ENCODE measurements around the gene MGARP. TPM values are rescaled to one million over a fixed set of nuclear protein-coding genes. Genes with fewer than 3 reads are reported as not detected.

MGARP gene
- polyA plus RNA-seq, 1 donor from 2014 or later = 1.3 TPM

GRCh38 chr4:139275281-139275735, 4.7 kb downstream of the MGARP start:
- H3K9ac ChIP-seq (ENCODE audit: low read length) = no peak overlapping the region
- no peaks in the 10 kb centered on the region for H4K20me1 ChIP-seq (ENCODE audit: insufficient read depth)
- H3K36me3 ChIP-seq (ENCODE audit: insufficient read depth, low read length) = no peaks in the 10 kb centered on the region
- no peak overlapping the region for H3K27ac ChIP-seq (ENCODE audit: low read length)
- no peak overlapping the region for H2AFZ ChIP-seq (ENCODE audit: low read depth, low read length)
- no peaks in the 10 kb centered on the region for H3K9me2 ChIP-seq (ENCODE audit: insufficient read depth, low read length)
- H3K4me3 ChIP-seq (ENCODE audit: low read length) = no peak overlapping the region
- TF ChIP-seq MXI1 (conservative IDR thresholded peaks at IDR 0.05; ENCODE audit: poor library complexity, severe bottlenecking) = no peak
- no peak for TF ChIP-seq SMC3 (conservative IDR thresholded peaks at IDR 0.05; ENCODE audit: poor library complexity)
- TF ChIP-seq TAF1 (IDR thresholded peaks at IDR 0.05; ENCODE audit: low read depth) = no peak
- no peak for TF ChIP-seq EP300 (conservative IDR thresholded peaks at IDR 0.05; ENCODE audit: poor library complexity, severe bottlenecking)
- TF ChIP-seq, protein P1, sequence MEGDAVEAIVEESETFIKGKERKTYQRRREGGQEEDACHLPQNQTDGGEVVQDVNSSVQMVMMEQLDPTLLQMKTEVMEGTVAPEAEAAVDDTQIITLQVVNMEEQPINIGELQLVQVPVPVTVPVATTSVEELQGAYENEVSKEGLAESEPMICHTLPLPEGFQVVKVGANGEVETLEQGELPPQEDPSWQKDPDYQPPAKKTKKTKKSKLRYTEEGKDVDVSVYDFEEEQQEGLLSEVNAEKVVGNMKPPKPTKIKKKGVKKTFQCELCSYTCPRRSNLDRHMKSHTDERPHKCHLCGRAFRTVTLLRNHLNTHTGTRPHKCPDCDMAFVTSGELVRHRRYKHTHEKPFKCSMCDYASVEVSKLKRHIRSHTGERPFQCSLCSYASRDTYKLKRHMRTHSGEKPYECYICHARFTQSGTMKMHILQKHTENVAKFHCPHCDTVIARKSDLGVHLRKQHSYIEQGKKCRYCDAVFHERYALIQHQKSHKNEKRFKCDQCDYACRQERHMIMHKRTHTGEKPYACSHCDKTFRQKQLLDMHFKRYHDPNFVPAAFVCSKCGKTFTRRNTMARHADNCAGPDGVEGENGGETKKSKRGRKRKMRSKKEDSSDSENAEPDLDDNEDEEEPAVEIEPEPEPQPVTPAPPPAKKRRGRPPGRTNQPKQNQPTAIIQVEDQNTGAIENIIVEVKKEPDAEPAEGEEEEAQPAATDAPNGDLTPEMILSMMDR (IDR thresholded peaks at IDR 0.05; ENCODE audit: poor library complexity, severe bottlenecking) = no peak
- no peak for TF ChIP-seq POLR2AphosphoS5 (IDR thresholded peaks at IDR 0.05)
- H3K79me2 ChIP-seq (replicated peaks; ENCODE audit: insufficient read depth, low read length) = no peaks in the 10 kb centered on the region
- no peak overlapping the region for H3K4me2 ChIP-seq (ENCODE audit: low read length)
- no peaks in the 10 kb centered on the region for H3F3A ChIP-seq (ENCODE audit: insufficient read depth, low read length, poor library complexity, severe bottlenecking)
- H3K27me3 ChIP-seq (ENCODE audit: insufficient read depth, low read depth, low read length) = peaks cover 31% of the 10 kb centered on the region
- no peaks in the 10 kb centered on the region for H3K9me3 ChIP-seq (ENCODE audit: low read length)

DNA sequence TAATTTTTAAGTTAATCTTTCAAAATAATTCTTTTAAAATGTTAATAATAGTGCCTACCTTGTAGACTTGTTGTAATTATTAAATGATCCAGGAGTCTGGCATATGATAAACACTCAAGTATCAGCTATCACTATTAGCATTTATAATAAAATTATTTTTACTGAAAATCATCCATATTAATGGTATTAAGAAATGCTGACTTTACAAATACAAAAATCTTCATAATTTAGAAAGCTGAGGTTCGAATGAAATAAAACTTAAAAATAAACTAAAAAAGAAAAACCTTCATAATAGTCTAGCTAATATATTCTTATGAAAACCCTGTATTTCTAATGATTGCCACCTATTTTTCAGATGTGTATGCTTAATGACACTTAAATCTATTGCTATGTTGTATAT, 5.2 kb downstream of the MGARP start:
- no peak overlapping the region for H3K9ac ChIP-seq (ENCODE audit: low read length)
- H3K9me2 ChIP-seq (ENCODE audit: insufficient read depth, low read length) = no peaks in the 10 kb centered on the region
- H3K4me2 ChIP-seq (ENCODE audit: low read length) = no peak overlapping the region
- H3K36me3 ChIP-seq (ENCODE audit: insufficient read depth, low read length) = no peaks in the 10 kb centered on the region
- H2AFZ ChIP-seq (ENCODE audit: low read depth, low read length) = no peak overlapping the region
- peaks cover 25% of the 10 kb centered on the region for H3K27me3 ChIP-seq (ENCODE audit: insufficient read depth, low read depth, low read length)
- TF ChIP-seq POLR2AphosphoS5 (IDR thresholded peaks at IDR 0.05) = no peak
- TF ChIP-seq REST (IDR thresholded peaks at IDR 0.05; ENCODE audit: borderline replicate concordance) = no peak
- TF ChIP-seq EP300 (conservative IDR thresholded peaks at IDR 0.05; ENCODE audit: poor library complexity, severe bottlenecking) = no peak
- no peak for TF ChIP-seq RAD21 (conservative IDR thresholded peaks at IDR 0.05)
- H4K20me1 ChIP-seq (ENCODE audit: insufficient read depth) = no peaks in the 10 kb centered on the region
- H3K9me3 ChIP-seq (ENCODE audit: low read length) = no peaks in the 10 kb centered on the region
- H3K79me2 ChIP-seq (replicated peaks; ENCODE audit: insufficient read depth, low read length) = no peaks in the 10 kb centered on the region
- H3K27ac ChIP-seq (ENCODE audit: low read length) = no peak overlapping the region
- no peaks in the 10 kb centered on the region for H3F3A ChIP-seq (ENCODE audit: insufficient read depth, low read length, poor library complexity, severe bottlenecking)
- no peak overlapping the region for H3K4me3 ChIP-seq (ENCODE audit: low read length)

- no peaks in the 10 kb centered on the region for H4K20me1 ChIP-seq (ENCODE audit: insufficient read depth)
- no peak overlapping the region for H3K4me3 ChIP-seq (ENCODE audit: low read length)
- H3K36me3 ChIP-seq (ENCODE audit: insufficient read depth, low read length) = no peaks in the 10 kb centered on the region
- H3K9ac ChIP-seq (ENCODE audit: low read length) = no peak overlapping the region
- no peak overlapping the region for H3K4me2 ChIP-seq (ENCODE audit: low read length)
- no peak for TF ChIP-seq POLR2AphosphoS5 (IDR thresholded peaks at IDR 0.05)
- TF ChIP-seq EP300 (conservative IDR thresholded peaks at IDR 0.05; ENCODE audit: poor library complexity, severe bottlenecking) = no peak
- no peak for TF ChIP-seq RAD21 (conservative IDR thresholded peaks at IDR 0.05)
- TF ChIP-seq TAF1 (IDR thresholded peaks at IDR 0.05; ENCODE audit: low read depth) = no peak
- no peak for TF ChIP-seq REST (IDR thresholded peaks at IDR 0.05; ENCODE audit: borderline replicate concordance)
- TF ChIP-seq SMC3 (conservative IDR thresholded peaks at IDR 0.05; ENCODE audit: poor library complexity) = no peak
- TF ChIP-seq, protein P1 (IDR thresholded peaks at IDR 0.05; ENCODE audit: poor library complexity, severe bottlenecking) = no peak
- no peak for TF ChIP-seq MXI1 (conservative IDR thresholded peaks at IDR 0.05; ENCODE audit: poor library complexity, severe bottlenecking)
- TF ChIP-seq EZH2 (IDR thresholded peaks at IDR 0.05; ENCODE audit: borderline replicate concordance, insufficient read depth, low read length, poor library complexity, severe bottlenecking) = no peak
- no peaks in the 10 kb centered on the region for H3K9me3 ChIP-seq (ENCODE audit: low read length)
- peaks cover 16% of the 10 kb centered on the region for H3K27me3 ChIP-seq (ENCODE audit: insufficient read depth, low read depth, low read length)
- H3K9me2 ChIP-seq (ENCODE audit: insufficient read depth, low read length) = no peaks in the 10 kb centered on the region
- H2AFZ ChIP-seq (ENCODE audit: low read depth, low read length) = no peak overlapping the region
- no peaks in the 10 kb centered on the region for H3K79me2 ChIP-seq (replicated peaks; ENCODE audit: insufficient read depth, low read length)
- H3K27ac ChIP-seq (ENCODE audit: low read length) = no peak overlapping the region
- no peaks in the 10 kb centered on the region for H3F3A ChIP-seq (ENCODE audit: insufficient read depth, low read length, poor library complexity, severe bottlenecking)
Measured at GRCh38 chr4:139273835-139274234, 6.2 kb downstream of the MGARP start.
